Tibial nerve (tissue), 4 donors: Measurements from ENCODE around the gene SAP30BP. TPM values are rescaled to one million over a fixed set of nuclear protein-coding genes. Genes with fewer than 3 reads are reported as not detected.
A peak's percentile ranks its signal among the peaks of the same experiment; 100 is the strongest.

Experiments used
- DNase-seq, 2 donors: peaks; one replicate each; pipeline ENCODE4 v3.0.0-alpha.2; 2019; ENCODE audit warnings: low spot score in 2 of 2
- H3K27ac ChIP-seq, 4 donors: fragments of 200-600 bp; sonication (generic) in 3 of 4; one replicate each; pipeline ENCODE4 v1.5.1; 2017 to 2019; ENCODE audit warnings: mild to moderate bottlenecking in 1 of 4
- H3K27me3 ChIP-seq, 2 donors: fragments of 200-600 bp; sonication (generic) in 1 of 2; one replicate each; pipeline versions ENCODE4 v1.5.1 to v1.6.0; 2017 to 2019
- H3K36me3 ChIP-seq, 3 donors: fragments of 200-600 bp; sonication (generic); one replicate each; pipeline ENCODE4 v1.5.1; 2018 to 2019
- H3K4me1 ChIP-seq, 4 donors: fragments of 200-600 bp; sonication (generic) in 3 of 4; one replicate each; pipeline ENCODE4 v1.5.1; 2017 to 2019
- H3K4me3 ChIP-seq, 4 donors: fragments of 200-600 bp; sonication (generic) in 3 of 4; one replicate each; pipeline ENCODE4 v1.5.1; 2017 to 2019; ENCODE audit warnings: mild to moderate bottlenecking in 1 of 4, moderate library complexity in 1 of 4
- H3K9me3 ChIP-seq, 4 donors: fragments of 200-600 bp; sonication (generic) in 3 of 4; one replicate each; pipeline ENCODE4 v1.5.1; 2017 to 2019
- CTCF ChIP-seq, 5 experiments: fragments of 200-600 bp in 3 of 5; fragments of 450-650 bp in 2 of 5; sonication (generic) in 3 of 5; IDR thresholded peaks; one replicate each; pipeline ENCODE4 v1.5.1; 2016 to 2019; ENCODE audit warnings: antibody characterized with exemption in 5 of 5, mild to moderate bottlenecking in 3 of 5, moderate library complexity in 2 of 5
- EP300 ChIP-seq, 2 donors: sonication (generic); formaldehyde crosslinking; IDR thresholded peaks; one replicate each; pipeline ENCODE4 v1.6.1; 2017; ENCODE audit warnings: antibody characterized with exemption in 2 of 2, mild to moderate bottlenecking in 1 of 2
- POLR2A ChIP-seq, 2 donors: fragments of 450-650 bp; IDR thresholded peaks; one replicate each; pipeline ENCODE4 v1.6.1; 2017; ENCODE audit warnings: antibody characterized with exemption in 2 of 2, mild to moderate bottlenecking in 2 of 2, moderate library complexity in 2 of 2
- WGBS, 2 donors: methylation state at CpG; one replicate each; pipeline ENCODE4 v1.1.5; 2018; 5-methylcytosine and 5-hydroxymethylcytosine counted together
- total RNA-seq, 4 donors: library from RNA; depleted of rRNA; stranded (reverse); fragments of >200 nt; gene quantifications; one replicate each; pipeline ENCODE4 v1.1.0, GENCODE V29; 2016

Gene SAP30BP
- total RNA-seq, 4 donors from 2014 or later = 63.9 to 119 (median 95.3) TPM

- Histone ChIP-seq H3K4me1 (peaks cover 0 to 56% (median 18%) of the 10 kb centered on the region in 4 donors), H3K4me3 (peak overlapping the region; percentile 15 to 53 (median 33)), H3K27ac (peak overlapping the region; percentile 61 to 88 (median 83)), H3K36me3 (peaks cover 0 to 98% (median 10%) of the 10 kb centered on the region in 3 donors), H3K9me3 (no peaks in the 10 kb centered on the region), H3K27me3 (no peaks in the 10 kb centered on the region)
- DNase-seq = no peak
- 10 to 34% methylated on average over 34 to 55 of the region's 76 CpGs for WGBS, 2 donors
- TF ChIP-seq CTCF (IDR thresholded peaks at IDR 0.05) (peak; percentile 59 to 85 (median 72)), POLR2A (IDR thresholded peaks at IDR 0.05) (no peak), EP300 (IDR thresholded peaks at IDR 0.05) (peak in 1 of 2 donors; percentile 25)
These were observed 86.6 kb downstream of the SAP30BP start for GRCh38 chr17:75753514-75754377.

- Histone ChIP-seq H3K4me1 (peaks cover 0 to 47% (median 12%) of the 10 kb centered on the region in 4 donors), H3K36me3 (peaks cover 0 to 98% (median 10%) of the 10 kb centered on the region in 3 donors), H3K4me3 (peak overlapping the region in 1 of 4 donors; percentile 49), H3K27ac (peak overlapping the region; percentile 61 to 88 (median 83)), H3K9me3 (no peaks in the 10 kb centered on the region), H3K27me3 (no peaks in the 10 kb centered on the region)
- no peak for DNase-seq
- TF ChIP-seq POLR2A (IDR thresholded peaks at IDR 0.05) = no peak
- WGBS, 2 donors = 67 to 68% methylated on average over 26 to 27 of the region's 27 CpGs
These were observed 87.5 kb downstream of the SAP30BP start for GRCh38 chr17:75754378-75755204.

DNA sequence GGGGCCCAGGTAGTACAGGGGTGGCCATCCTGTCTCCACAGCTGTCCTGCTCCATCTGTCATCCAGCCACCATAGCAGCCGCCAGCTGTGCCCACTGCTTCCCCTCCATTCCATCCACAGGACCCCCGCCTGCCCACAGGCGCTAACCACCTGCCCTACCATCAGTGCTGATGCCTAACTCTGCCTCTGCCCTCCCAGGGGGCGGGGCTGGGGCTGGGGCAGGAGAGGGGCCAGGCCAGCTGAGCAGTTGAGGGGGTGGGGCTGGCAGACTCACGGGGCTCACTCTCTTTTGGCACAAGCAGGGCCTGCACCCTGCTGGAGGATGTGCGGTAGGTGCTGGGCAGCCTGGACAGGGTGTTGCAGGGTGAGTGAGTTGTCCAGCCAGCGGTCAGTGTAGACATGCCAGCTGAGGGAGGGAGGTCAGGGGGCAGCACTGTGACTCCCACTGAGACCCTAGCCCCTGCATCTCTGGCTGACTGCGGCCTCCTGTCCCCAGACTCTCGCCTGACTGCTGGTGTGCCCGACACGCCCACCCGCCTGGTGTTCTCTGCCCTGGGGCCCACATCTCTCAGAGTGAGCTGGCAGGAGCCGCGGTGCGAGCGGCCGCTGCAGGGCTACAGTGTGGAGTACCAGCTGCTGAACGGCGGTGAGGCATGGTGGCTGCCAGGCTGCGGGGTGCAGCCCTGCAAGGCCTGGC lies 88.2 kb downstream of the SAP30BP start:
- DNase-seq = no peak
- H3K9me3 ChIP-seq = no peaks in the 10 kb centered on the region
- H3K27me3 ChIP-seq = no peaks in the 10 kb centered on the region
- 79 to 86% methylated on average over 10 to 20 of the region's 20 CpGs for WGBS, 2 donors
- no peak overlapping the region for H3K4me3 ChIP-seq
- H3K4me1 ChIP-seq = peaks cover 0 to 40% (median 10%) of the 10 kb centered on the region in 4 donors
- no peak for TF ChIP-seq CTCF (IDR thresholded peaks at IDR 0.05)
- TF ChIP-seq POLR2A (IDR thresholded peaks at IDR 0.05) = no peak
- TF ChIP-seq EP300 (IDR thresholded peaks at IDR 0.05) = no peak
- peaks cover 0 to 97% (median 10%) of the 10 kb centered on the region in 3 donors for H3K36me3 ChIP-seq
- peak overlapping the region in 2 of 4 donors; percentile 11 to 87 for H3K27ac ChIP-seq

- Histone ChIP-seq H3K27me3 (no peaks in the 10 kb centered on the region), H3K9me3 (no peaks in the 10 kb centered on the region), H3K4me3 (no peak overlapping the region), H3K36me3 (peaks cover 0 to 96% (median 10%) of the 10 kb centered on the region in 3 donors), H3K4me1 (peaks cover 0 to 34% (median 10%) of the 10 kb centered on the region in 4 donors), H3K27ac (peak overlapping the region in 1 of 4 donors; percentile 16)
- DNase-seq = no peak
- WGBS, 2 donors = 91 to 96% methylated on average over 2 of the region's 2 CpGs
- no peak for TF ChIP-seq POLR2A (IDR thresholded peaks at IDR 0.05)
- TF ChIP-seq CTCF (IDR thresholded peaks at IDR 0.05) = no peak
- no peak for TF ChIP-seq EP300 (IDR thresholded peaks at IDR 0.05)
These were observed 88.9 kb downstream of the SAP30BP start for GRCh38 chr17:75755990-75756389.

- peak overlapping the region in 1 of 4 donors; percentile 16 for H3K27ac ChIP-seq
- H3K9me3 ChIP-seq = no peaks in the 10 kb centered on the region
- H3K4me1 ChIP-seq = peaks cover 0 to 34% (median 10%) of the 10 kb centered on the region in 4 donors
- DNase-seq = no peak
- H3K36me3 ChIP-seq = peaks cover 0 to 95% (median 10%) of the 10 kb centered on the region in 3 donors
- H3K4me3 ChIP-seq = no peak overlapping the region
- TF ChIP-seq CTCF (IDR thresholded peaks at IDR 0.05) (no peak), POLR2A (IDR thresholded peaks at IDR 0.05) (no peak), EP300 (IDR thresholded peaks at IDR 0.05) (no peak)
- 85 to 88% methylated on average over 22 to 29 of the region's 29 CpGs for WGBS, 2 donors
- no peaks in the 10 kb centered on the region for H3K27me3 ChIP-seq
These were observed 89.4 kb downstream of the SAP30BP start for GRCh38 chr17:75756451-75757085.
